ENCODE data around the gene TMPRSS11E.
"Not testable (repeated sequence)": the region's sequence is repeated elsewhere in the genome, so short reads cannot be mapped to it uniquely, and the experiment has no call there.

Gene TMPRSS11E, protein sequence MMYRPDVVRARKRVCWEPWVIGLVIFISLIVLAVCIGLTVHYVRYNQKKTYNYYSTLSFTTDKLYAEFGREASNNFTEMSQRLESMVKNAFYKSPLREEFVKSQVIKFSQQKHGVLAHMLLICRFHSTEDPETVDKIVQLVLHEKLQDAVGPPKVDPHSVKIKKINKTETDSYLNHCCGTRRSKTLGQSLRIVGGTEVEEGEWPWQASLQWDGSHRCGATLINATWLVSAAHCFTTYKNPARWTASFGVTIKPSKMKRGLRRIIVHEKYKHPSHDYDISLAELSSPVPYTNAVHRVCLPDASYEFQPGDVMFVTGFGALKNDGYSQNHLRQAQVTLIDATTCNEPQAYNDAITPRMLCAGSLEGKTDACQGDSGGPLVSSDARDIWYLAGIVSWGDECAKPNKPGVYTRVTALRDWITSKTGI

DNA sequence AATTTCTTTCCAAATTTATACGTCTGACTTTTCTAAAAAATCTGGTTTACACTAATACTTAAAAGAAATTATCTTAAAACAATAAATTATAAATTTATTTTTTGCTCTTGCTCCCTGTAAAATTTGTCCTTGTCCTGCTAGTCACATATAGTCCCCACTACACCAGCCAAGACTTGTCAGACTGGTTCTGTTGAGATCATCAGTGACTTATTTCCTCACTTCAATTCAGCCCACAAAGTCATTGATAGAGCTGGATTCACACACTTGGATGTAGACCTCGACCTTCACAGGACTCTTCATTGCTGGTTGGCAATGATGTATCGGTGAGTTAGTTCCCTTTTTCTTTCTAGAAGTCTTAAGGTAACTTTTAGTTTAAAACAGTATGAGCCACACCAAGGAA lies at the start of gene TMPRSS11E:
TSS of gene TMPRSS11E (plus strand) at position 263 of the 400 bp plus-strand sequence. CDS start at position 313, 50 bp downstream.
- no peaks in the 10 kb centered on the region for H3K9me3 Mint-ChIP-seq
- peaks cover 15% of the 10 kb centered on the region for H3K4me1 Mint-ChIP-seq
- no peaks in the 10 kb centered on the region for H3K27me3 Mint-ChIP-seq
- no peaks in the 10 kb centered on the region for H3K36me3 Mint-ChIP-seq
- no peak for ATAC-seq
- no peak within 1 kb of the TSS for H3K27ac Mint-ChIP-seq
- H3K4me3 Mint-ChIP-seq: no peak within 1 kb of the TSS

DNA sequence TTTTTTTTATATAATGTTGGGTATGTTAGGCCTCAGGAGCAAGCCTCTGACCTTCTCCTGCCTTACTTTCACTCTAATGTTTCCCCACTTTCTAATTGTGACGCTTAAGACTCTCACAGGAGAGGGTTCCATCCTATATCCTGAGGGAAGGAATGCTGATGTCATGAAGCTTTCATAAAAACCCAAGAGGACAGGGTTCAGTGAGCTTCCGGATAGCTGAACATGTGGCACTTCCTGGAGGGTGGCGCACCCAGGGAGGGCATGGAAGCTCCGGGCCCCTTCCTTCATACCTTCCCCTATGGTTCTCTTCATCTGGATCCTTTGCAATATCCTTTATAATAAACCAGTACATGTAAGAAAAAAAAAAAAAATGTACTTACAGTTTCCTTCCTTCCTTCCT lies 48.0 kb upstream of the TMPRSS11E start:
- H3K36me3 Mint-ChIP-seq: no peaks in the 10 kb centered on the region
- H3K27me3 Mint-ChIP-seq: peaks cover 4% of the 10 kb centered on the region
- H3K27ac Mint-ChIP-seq: no peak overlapping the region
- H3K4me3 Mint-ChIP-seq: no peak overlapping the region
- peaks cover 3% of the 10 kb centered on the region for H3K9me3 Mint-ChIP-seq
- ATAC-seq: no peak
- H3K4me1 Mint-ChIP-seq: peaks cover 6% of the 10 kb centered on the region

DNA sequence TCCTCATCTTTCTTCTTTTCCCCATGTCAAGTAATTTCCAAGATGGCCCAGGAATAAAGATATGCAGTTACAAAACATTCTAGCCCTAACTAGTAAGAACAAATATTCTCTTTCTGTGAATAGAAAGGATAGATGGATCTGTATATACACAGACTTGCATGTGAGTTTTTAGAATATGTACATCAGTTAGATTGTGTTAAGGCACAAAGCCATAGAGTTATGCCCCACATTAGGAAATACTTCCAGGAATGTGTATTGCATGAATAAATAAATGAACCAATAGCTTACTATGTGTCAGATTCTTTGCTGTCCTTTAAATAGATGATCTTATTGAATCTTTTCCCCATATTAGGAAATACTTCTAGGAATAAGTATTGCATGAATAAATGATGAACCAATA lies 46.0 kb upstream of the TMPRSS11E start:
- Mint-ChIP-seq H3K27me3 (no peaks in the 10 kb centered on the region), H3K4me1 (peaks cover 6% of the 10 kb centered on the region), H3K27ac (no peak overlapping the region), H3K4me3 (no peak overlapping the region), H3K36me3 (no peaks in the 10 kb centered on the region), H3K9me3 (peaks cover 3% of the 10 kb centered on the region)
- ATAC-seq: no peak

DNA sequence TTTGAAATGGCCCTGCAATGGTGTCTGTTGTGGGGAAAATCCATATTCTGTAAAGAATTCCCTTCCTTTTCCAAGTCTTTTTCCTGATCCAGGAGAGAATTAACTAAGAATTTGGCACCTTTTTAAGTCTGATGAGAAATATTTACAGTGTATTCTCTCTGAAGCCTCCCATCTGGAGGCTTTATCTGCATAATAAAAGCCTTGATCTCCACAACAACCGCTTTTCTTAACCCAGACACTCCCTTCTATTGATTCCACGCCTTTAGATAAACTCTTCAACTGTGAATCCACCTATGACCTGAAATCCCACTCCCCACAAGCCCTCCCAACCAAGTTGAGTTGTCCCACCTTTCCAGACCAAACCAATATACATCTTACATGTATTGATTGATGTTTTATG lies 43.1 kb upstream of the TMPRSS11E start:
- H3K27me3 Mint-ChIP-seq: no peaks in the 10 kb centered on the region
- no peak overlapping the region for H3K4me3 Mint-ChIP-seq
- peaks cover 3% of the 10 kb centered on the region for H3K9me3 Mint-ChIP-seq
- ATAC-seq: no peak
- H3K4me1 Mint-ChIP-seq: peaks cover 6% of the 10 kb centered on the region
- H3K27ac Mint-ChIP-seq: no peak overlapping the region
- no peaks in the 10 kb centered on the region for H3K36me3 Mint-ChIP-seq

DNA sequence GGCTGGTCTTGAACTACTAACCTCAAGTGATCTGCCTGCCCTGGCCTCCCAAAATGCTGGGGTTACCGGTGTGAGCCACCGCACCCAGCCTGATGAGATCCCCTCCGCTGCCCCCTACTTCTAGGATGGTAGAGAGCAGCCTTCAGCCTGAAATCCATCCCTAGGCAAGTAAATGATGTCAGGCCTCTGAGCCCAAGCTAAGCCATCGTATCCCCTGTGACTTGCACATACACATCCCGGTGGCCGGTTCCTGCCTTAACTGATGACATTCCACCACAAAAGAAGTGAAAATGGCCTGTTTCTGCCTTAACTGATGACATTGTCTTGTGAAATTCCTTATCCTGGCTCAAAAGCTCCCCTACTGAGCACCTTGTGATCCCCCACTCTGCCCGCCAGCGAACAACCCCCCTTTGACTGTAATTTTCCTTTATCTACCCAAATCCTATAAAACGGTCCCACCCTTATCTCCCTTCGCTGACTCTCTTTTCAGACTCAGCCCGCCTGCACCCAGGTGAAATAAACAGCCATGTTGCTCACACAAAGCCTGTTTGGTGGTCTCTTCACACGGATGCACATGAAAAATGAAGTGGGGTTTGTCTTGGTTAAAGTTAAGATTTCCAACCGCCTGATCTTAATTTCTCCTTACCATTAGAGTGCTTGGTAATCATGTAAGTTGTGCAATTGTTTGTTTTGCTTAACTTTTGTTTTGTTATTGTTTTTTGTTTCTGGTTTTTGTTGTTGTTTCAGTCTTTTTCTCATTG lies 41.4 kb upstream of the TMPRSS11E start:
- not testable (repeated sequence) for H3K36me3 Mint-ChIP-seq, H3K4me1 Mint-ChIP-seq, ATAC-seq, H3K4me3 Mint-ChIP-seq, H3K27ac Mint-ChIP-seq, H3K27me3 Mint-ChIP-seq, H3K9me3 Mint-ChIP-seq

DNA sequence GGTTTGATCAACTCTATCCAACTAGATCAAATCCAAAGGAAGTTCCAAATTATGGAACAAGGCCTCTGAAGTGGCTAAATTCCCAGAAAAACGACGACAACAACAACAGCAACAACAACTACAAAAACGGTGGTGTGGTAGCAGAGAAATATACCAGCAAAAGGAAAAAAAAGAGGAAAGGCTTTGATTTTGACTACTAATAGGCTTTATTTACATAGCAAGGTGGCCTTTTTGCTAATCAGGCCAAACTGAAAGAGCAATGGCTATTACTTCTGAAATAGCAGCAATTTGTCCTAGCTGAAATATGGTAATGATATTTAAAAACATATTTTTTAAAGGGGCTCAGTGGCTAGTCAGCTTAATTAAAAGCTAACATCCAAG lies 40.8 kb upstream of the TMPRSS11E start:
- no peaks in the 10 kb centered on the region for H3K4me1 Mint-ChIP-seq
- no peak overlapping the region for H3K4me3 Mint-ChIP-seq
- no peak for ATAC-seq
- H3K27ac Mint-ChIP-seq: no peak overlapping the region
- H3K27me3 Mint-ChIP-seq: peaks cover 8% of the 10 kb centered on the region
- H3K36me3 Mint-ChIP-seq: no peaks in the 10 kb centered on the region
- no peaks in the 10 kb centered on the region for H3K9me3 Mint-ChIP-seq

DNA sequence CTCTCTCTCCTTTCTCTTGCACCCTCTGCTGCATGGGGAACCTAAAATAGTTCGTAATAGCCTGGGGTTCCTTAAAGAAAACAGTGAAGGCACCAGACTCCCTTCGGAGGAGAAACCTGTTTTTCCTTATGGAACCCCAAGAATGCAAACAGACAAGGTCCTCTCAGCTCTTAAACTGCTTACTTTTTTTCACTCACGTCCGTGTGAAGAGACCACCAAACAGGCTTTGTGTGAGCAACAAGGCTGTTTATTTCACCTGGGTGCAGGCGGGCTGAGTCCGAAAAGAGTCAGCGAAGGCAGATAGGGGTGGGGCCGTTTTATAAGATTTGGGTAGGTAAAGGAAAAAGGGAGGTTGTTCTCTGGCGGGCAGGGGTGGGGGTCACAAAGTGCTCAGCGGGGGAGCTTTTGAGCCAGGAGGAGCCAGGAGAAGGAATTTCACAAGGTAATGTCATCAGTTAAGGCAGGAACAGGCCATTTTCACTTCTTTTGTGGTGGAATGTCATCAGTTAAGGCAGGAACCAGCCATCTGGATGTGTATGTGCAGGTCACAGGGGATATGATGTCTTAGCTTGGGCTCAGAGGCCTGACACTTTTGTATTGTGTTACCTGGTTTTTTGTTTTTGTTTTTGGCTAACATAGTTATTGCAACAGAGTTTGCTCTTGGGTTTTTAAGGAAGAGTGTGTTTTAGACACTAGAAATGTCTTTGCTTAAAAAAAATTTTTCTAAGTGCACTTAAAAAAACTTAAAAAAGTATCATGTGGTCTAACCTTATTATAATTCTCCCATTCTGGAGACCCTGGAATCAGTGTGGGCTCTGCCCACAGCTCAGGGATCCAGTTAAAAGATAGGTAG lies 40.0 kb upstream of the TMPRSS11E start:
- not testable (repeated sequence) for H3K9me3 Mint-ChIP-seq, ATAC-seq, H3K4me3 Mint-ChIP-seq, H3K36me3 Mint-ChIP-seq, H3K4me1 Mint-ChIP-seq, H3K27me3 Mint-ChIP-seq, H3K27ac Mint-ChIP-seq

DNA sequence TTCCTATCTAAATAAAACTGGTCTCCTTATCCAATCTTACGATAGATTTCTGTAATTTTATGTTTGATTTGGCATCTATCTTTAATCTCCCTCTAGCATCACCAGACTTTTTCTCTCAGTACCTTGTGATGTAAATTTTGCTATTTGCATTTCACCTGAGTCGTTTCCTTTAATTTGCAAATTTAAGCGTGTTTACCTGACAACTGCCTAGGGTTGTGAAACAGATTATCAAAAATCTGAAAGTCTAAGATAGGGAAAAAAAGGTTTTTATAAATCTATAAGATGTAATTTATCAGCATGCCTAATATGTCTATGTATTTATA lies 39.4 kb upstream of the TMPRSS11E start:
- Mint-ChIP-seq H3K27me3 (peaks cover 8% of the 10 kb centered on the region), H3K9me3 (no peaks in the 10 kb centered on the region), H3K36me3 (no peaks in the 10 kb centered on the region), H3K4me3 (no peak overlapping the region), H3K4me1 (no peaks in the 10 kb centered on the region), H3K27ac (no peak overlapping the region)
- ATAC-seq: no peak

DNA sequence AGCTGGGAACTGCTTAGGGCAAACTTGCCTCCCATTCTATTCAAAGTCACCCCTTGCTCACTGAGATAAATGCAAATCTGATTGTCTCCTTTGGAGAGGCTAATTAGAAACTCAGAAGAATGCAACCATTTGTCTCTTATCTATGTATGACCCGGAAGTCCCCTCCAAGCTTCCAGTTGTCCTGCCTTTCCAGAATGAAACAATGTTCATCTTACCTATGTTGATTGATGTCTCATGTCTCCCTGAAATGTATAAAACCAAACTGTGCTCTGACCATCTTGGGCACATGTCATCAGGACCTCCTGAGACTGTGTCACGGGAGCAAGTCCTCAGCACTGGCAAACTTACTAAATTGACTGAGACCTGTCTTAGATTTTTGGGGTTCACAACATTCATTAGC lies 37.1 kb upstream of the TMPRSS11E start:
- H3K9me3 Mint-ChIP-seq: no peaks in the 10 kb centered on the region
- ATAC-seq: no peak
- H3K36me3 Mint-ChIP-seq: no peaks in the 10 kb centered on the region
- no peak overlapping the region for H3K4me3 Mint-ChIP-seq
- no peaks in the 10 kb centered on the region for H3K4me1 Mint-ChIP-seq
- peaks cover 8% of the 10 kb centered on the region for H3K27me3 Mint-ChIP-seq
- no peak overlapping the region for H3K27ac Mint-ChIP-seq

DNA sequence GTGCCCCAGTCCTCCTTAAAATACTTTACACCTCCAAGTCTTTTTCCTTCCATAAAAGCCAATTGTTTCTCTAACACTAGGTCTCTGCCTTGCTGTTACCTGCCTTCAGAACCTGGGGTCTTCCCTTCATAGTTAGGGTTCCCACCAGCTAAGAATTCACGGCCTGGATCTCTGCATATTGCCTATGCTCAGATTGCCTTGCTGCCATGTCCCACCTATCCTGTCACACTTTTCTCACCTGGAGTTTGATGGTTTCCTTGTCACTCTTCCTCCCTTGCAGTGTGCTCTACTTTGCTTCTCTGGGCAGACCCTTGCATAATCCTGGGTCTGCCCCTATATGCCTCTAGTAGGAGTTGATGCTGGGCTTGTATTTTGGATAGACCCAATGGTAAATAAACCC lies 36.6 kb upstream of the TMPRSS11E start:
- peaks cover 8% of the 10 kb centered on the region for H3K27me3 Mint-ChIP-seq
- no peak for ATAC-seq
- H3K27ac Mint-ChIP-seq: no peak overlapping the region
- no peak overlapping the region for H3K4me3 Mint-ChIP-seq
- no peaks in the 10 kb centered on the region for H3K9me3 Mint-ChIP-seq
- H3K36me3 Mint-ChIP-seq: no peaks in the 10 kb centered on the region
- no peaks in the 10 kb centered on the region for H3K4me1 Mint-ChIP-seq

DNA sequence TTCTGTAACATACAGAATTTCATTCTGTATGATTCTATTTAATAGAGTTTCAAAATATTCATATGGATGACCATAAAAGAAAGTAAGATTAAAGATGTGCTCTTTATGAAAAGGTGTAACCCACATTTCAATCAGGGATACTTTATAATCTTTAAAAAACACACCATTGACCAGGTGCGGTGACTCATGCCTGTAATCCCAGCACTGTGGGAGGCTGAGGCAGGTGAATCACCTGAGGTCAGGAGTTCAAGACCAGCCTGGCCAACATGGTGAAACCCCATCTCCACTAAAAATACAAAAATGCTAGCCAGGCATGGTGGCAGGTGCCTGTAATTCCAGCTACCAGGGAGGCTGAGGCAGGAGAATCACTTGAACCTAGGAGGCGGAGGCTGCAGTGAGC lies 35.2 kb upstream of the TMPRSS11E start:
- H3K27ac Mint-ChIP-seq, H3K36me3 Mint-ChIP-seq, ATAC-seq, H3K4me3 Mint-ChIP-seq, H3K9me3 Mint-ChIP-seq, H3K4me1 Mint-ChIP-seq, H3K27me3 Mint-ChIP-seq: not testable (repeated sequence)

DNA sequence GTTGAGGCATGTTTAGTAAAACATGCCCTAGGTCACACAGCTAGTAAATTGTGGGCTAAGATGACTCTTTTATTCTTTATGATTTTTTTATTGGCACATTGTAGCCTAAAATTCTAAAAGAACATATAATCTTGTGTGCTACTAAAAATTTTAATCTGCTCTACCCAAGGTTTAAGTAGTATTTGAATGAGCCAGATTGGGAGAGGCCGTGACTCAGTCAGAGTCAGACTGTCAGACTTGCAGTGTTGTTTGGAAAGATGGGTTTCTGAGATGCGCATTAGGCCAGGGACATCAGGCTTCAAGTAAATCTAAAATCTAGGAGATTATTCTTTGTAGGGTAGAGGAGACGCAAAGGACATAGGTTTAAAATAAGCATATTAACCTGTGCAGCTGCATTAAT lies 30.7 kb upstream of the TMPRSS11E start:
- Mint-ChIP-seq H3K27me3 (no peaks in the 10 kb centered on the region), H3K27ac (no peak overlapping the region), H3K4me3 (no peak overlapping the region), H3K4me1 (no peaks in the 10 kb centered on the region), H3K9me3 (peaks cover 2% of the 10 kb centered on the region), H3K36me3 (no peaks in the 10 kb centered on the region)
- no peak for ATAC-seq

DNA sequence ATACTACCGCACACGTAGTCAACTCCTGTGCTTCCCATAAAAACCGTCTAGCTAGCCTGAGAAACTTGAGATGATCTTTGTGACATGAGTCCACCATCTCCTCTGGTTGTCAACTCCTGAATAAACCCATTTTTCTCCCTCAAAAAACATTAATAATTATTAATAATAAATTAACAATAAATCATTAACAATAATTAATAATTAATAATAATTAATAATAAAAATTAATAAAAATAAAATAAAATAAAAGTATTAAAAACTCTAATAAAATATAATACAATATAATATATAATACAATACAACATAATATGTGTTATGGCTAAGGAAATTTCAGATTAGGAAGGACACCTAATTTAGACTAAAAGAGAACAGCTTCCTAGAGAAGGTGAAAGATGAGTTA lies 20.7 kb upstream of the TMPRSS11E start:
- no peak for ATAC-seq
- no peaks in the 10 kb centered on the region for H3K4me1 Mint-ChIP-seq
- no peaks in the 10 kb centered on the region for H3K36me3 Mint-ChIP-seq
- no peak overlapping the region for H3K4me3 Mint-ChIP-seq
- H3K27ac Mint-ChIP-seq: no peak overlapping the region
- peaks cover 3% of the 10 kb centered on the region for H3K9me3 Mint-ChIP-seq
- H3K27me3 Mint-ChIP-seq: no peaks in the 10 kb centered on the region

DNA sequence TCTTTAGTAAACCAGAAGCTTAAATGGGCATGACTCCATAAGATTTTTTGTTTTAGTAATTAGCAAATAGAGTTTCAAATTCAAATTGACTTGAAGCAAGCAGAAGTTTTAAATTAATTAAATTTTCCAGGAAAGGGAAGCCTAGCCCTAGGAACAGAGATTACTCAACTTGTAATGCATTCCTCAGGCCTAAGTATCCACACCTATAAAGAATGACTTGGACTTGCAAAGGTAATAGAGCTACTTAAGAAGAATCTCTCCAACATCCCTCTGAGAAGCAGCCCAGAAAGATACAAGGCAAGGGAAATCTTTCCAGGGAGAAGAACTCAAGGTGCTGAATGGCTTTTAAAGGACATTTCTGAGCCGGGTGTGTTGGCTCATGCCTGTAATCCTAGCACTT lies 16.9 kb upstream of the TMPRSS11E start:
- ATAC-seq: no peak
- H3K9me3 Mint-ChIP-seq: peaks cover 3% of the 10 kb centered on the region
- H3K4me3 Mint-ChIP-seq: no peak overlapping the region
- H3K27me3 Mint-ChIP-seq: no peaks in the 10 kb centered on the region
- H3K4me1 Mint-ChIP-seq: no peaks in the 10 kb centered on the region
- H3K27ac Mint-ChIP-seq: no peak overlapping the region
- H3K36me3 Mint-ChIP-seq: no peaks in the 10 kb centered on the region

DNA sequence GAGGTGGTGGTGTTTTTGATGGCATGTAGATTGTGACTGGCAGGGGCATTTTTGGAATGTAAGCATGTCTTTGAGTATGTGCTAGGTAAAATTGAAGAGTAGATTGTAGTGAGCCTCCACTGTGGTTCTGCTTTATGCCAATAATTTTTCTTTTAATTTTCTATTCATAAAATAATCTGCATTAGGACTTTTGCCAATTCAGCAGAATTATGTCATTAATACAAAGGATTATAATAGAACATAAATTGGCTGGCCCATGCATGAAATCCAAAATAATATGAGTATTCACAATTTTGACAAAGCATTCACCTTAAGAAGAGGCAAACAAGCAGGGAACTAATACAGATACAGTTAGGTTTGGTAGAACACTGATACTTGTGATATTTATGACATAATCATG lies 14.9 kb upstream of the TMPRSS11E start:
- Mint-ChIP-seq H3K4me3 (no peak overlapping the region), H3K36me3 (no peaks in the 10 kb centered on the region), H3K27ac (no peak overlapping the region), H3K9me3 (no peaks in the 10 kb centered on the region), H3K4me1 (peaks cover 14% of the 10 kb centered on the region), H3K27me3 (no peaks in the 10 kb centered on the region)
- no peak for ATAC-seq

All from stimulated activated memory B cell treated with anti-CD40 and anti-IgM and Interleukin-4, amounts not matched to agents 10 μg/mL and 1 μg/mL and 100 μg/mL, for 72 hours (primary cell).